A549 (cell line): ENCODE results near the gene DENND10. TPM values are rescaled to one million over a fixed set of nuclear protein-coding genes. Genes with fewer than 3 reads are reported as not detected.
A peak's percentile ranks its signal among the peaks of the same experiment; 100 is the strongest.

Experiments
- ATAC-seq, 2 experiments: fragments of 200-7000 bp in 1 of 2; fragments of >200 bp in 1 of 2; cut with Nextera tagmentation in 1 of 2; cut with Tn5 transposase in 1 of 2; 3 replicates each; pipeline versions ENCODE4 v1.8.0 to v1.9.1; 2018 to 2020; ENCODE audit warnings: mild to moderate bottlenecking in 1 of 2, moderate library complexity in 1 of 2
- CTCF ChIA-PET: fragments of 300-600 bp; sonication (Branson Sonifier 250); formaldehyde crosslinking; extraction: SDS; loops from one replicate; lab custom pipeline; 2021; ENCODE audit warnings: antibody characterized with exemption, inconsistent platforms; lab: Yijun Ruan, JAX
- POLR2A ChIA-PET: fragments of 350-600 bp; formaldehyde crosslinking; extraction: SDS; loops from one replicate; lab custom pipeline; 2021; ENCODE audit warnings: antibody characterized with exemption, inconsistent platforms; lab: Yijun Ruan, JAX
- DNase-seq, 2 experiments: peaks; one replicate each; pipeline versions ENCODE4 v3.0.0 to v3.0.0-alpha.2; 2011 to 2016; ENCODE audit warnings: low read depth in 1 of 2, low spot score in 1 of 2
- FAIRE-seq: peaks from 2 replicates; lab custom pipeline; 2011; peaks lifted over from hg19 to GRCh38; lab: Jason Lieb, UNC
- H3K27ac ChIP-seq, 2 experiments: fragments of >200 bp; sonication (Bioruptor Twin); formaldehyde crosslinking; 3 replicates each; pipeline ENCODE4 v1.5.1; 2016 to 2017
- H3K4me1 ChIP-seq: fragments of >200 bp; sonication (Bioruptor Twin); formaldehyde crosslinking; 3 replicates; pipeline ENCODE4 v1.6.1; 2016
- H3K4me2 ChIP-seq: fragments of >200 bp; sonication (Bioruptor Twin); formaldehyde crosslinking; 3 replicates; pipeline ENCODE4 v1.6.1; 2016
- H3K4me3 ChIP-seq: fragments of >200 bp; sonication (Bioruptor Twin); formaldehyde crosslinking; 3 replicates; pipeline ENCODE4 v1.5.1; 2016
- H3K9me3 ChIP-seq: fragments of >200 bp; sonication (Bioruptor Twin); formaldehyde crosslinking; 3 replicates; pipeline ENCODE4 v1.6.1; 2016
- CEBPB ChIP-seq, 2 experiments: fragments of >200 bp in 1 of 2; sonication (Bioruptor Twin) in 1 of 2; formaldehyde crosslinking in 1 of 2; IDR thresholded peaks; 2 replicates each; pipeline ENCODE4 v1.6.1; 2012 to 2016
- CHD2 ChIP-seq: fragments of 150-350 bp; IDR thresholded peaks from 2 replicates; pipeline ENCODE4 v1.6.1; 2014; ENCODE audit warnings: low read length; ENCODE audit not compliant: partially characterized antibody
- CHD4 ChIP-seq: fragments of 200-600 bp; sonication (generic); IDR thresholded peaks from 2 replicates; pipeline ENCODE4 v1.6.1; 2016; ENCODE audit warnings: antibody characterized with exemption, mild to moderate bottlenecking, borderline replicate concordance
- GATA3 ChIP-seq: IDR thresholded peaks from 2 replicates; pipeline ENCODE4 v1.6.1; 2012; ENCODE audit warnings: borderline replicate concordance
- HOXA7 ChIP-seq: fragments of 250-450 bp; sonication (Bioruptor Pico); IDR thresholded peaks from 2 replicates; pipeline ENCODE4 v1.5.0; 2020; ENCODE audit warnings: mild to moderate bottlenecking, moderate library complexity
- HOXB13 ChIP-seq: fragments of 250-450 bp; sonication (Bioruptor Pico); IDR thresholded peaks from 2 replicates; pipeline ENCODE4 v1.5.0; 2020; ENCODE audit warnings: low read depth, mild to moderate bottlenecking, moderate library complexity
- HOXB5 ChIP-seq: fragments of 250-450 bp; sonication (Bioruptor Pico); IDR thresholded peaks from 2 replicates; pipeline ENCODE4 v1.5.0; 2020; ENCODE audit warnings: mild to moderate bottlenecking, moderate library complexity
- NFE2L2 ChIP-seq: fragments of 150-350 bp; conservative IDR thresholded peaks from 2 replicates; pipeline ENCODE4 v1.6.1; 2014; ENCODE audit warnings: low read length
- POLR2A ChIP-seq: IDR thresholded peaks from 2 replicates; pipeline ENCODE4 v1.6.1; 2012; ENCODE audit warnings: mild to moderate bottlenecking, low read length
- POLR2AphosphoS2 ChIP-seq: conservative IDR thresholded peaks from 2 replicates; pipeline ENCODE4 v1.6.1; 2012; ENCODE audit warnings: low read length, improper control_type of control experiment, inconsistent platforms
- RFX5 ChIP-seq: fragments of 450-650 bp; IDR thresholded peaks from 2 replicates; pipeline ENCODE4 v1.7.1; 2014; ENCODE audit warnings: antibody characterized with exemption, mild to moderate bottlenecking, moderate library complexity
- RNF2 ChIP-seq: fragments of 200-600 bp; sonication (generic); IDR thresholded peaks from 2 replicates; pipeline ENCODE4 v1.6.1; 2016; ENCODE audit warnings: low read depth, mild to moderate bottlenecking, antibody characterized with exemption, moderate library complexity, borderline replicate concordance
- SMC3 ChIP-seq: fragments of >200 bp; sonication (Bioruptor Twin); formaldehyde crosslinking; IDR thresholded peaks from 3 replicates; pipeline ENCODE4 v1.6.1; 2018; ENCODE audit warnings: inconsistent platforms
- TFCP2L1 ChIP-seq: fragments of 250-450 bp; sonication (Bioruptor Pico); IDR thresholded peaks from 2 replicates; pipeline ENCODE4 v1.5.0; 2021; ENCODE audit warnings: mild to moderate bottlenecking
- ZC3H11A ChIP-seq: fragments of 450-650 bp; IDR thresholded peaks from 2 replicates; pipeline ENCODE4 v1.6.1; 2014; ENCODE audit warnings: antibody characterized with exemption, mild to moderate bottlenecking
- WGBS: methylation state at CpG from one replicate; pipeline ENCODE4 v1.1.6; 2017; ENCODE audit errors: missing lambda C conversion rate; 5-methylcytosine and 5-hydroxymethylcytosine counted together
- polyA plus RNA-seq, 4 experiments: library from polyadenylated mRNA; depleted of rRNA in 3 of 4; stranded (reverse); fragments of >200 nt; fragmentation: RNase III in 1 of 4; extraction: RNeasy Plus Mini Kit Qiagen cat#74134 plus additional on column Dnase treatment in 1 of 4; gene quantifications; 2 replicates in 3 of 4; 3 replicates in 1 of 4; pipeline ENCODE4 v1.2.3, GENCODE V29; 2011 to 2017
- TF ChIP-seq, protein P1 (sequence below): fragments of >200 bp; sonication (Bioruptor Twin); formaldehyde crosslinking; IDR thresholded peaks from 2 replicates; pipeline ENCODE4 v1.6.1; 2016
- TF ChIP-seq, protein P2 (sequence below): fragments of >200 bp; sonication (Bioruptor Twin); formaldehyde crosslinking; IDR thresholded peaks from 3 replicates; pipeline ENCODE4 v1.5.1; 2016
- TF ChIP-seq, protein P3 (sequence below): fragments of 150-350 bp; IDR thresholded peaks from 2 replicates; pipeline ENCODE4 v1.6.1; 2014; ENCODE audit warnings: low read depth, mild to moderate bottlenecking, low read length
- TF ChIP-seq, protein P4 (sequence below): fragments of 250-450 bp; sonication (Bioruptor Pico); IDR thresholded peaks from 2 replicates; pipeline ENCODE4 v1.5.0; 2021; ENCODE audit warnings: mild to moderate bottlenecking, moderate library complexity, borderline replicate concordance
- TF ChIP-seq, protein P5 (sequence below): IDR thresholded peaks from 2 replicates; pipeline ENCODE4 v1.6.1; 2012

Gene DENND10
- polyA plus RNA-seq, 2 of the 4 experiments (the other 2 are of a cell fraction): 49.7 to 94.3 TPM

DNA sequence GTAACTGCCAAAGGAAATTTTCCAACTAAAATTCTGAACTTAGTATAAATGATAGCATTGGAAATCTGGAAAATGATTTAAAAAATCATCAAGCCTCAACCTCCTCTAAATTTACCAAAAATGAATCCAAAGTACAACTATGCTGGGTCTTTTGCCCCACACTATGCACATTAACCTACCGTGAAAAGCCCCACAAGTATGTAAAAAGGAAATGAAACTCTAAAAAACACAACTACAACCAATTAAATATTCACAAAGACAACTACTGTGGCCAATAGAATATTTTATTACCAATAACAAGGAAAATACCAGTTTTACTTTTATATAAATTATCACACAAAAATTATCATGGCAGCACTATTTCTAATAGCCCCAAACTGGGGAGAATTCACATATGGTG lies 42.6 kb upstream of the DENND10 start:
- Histone ChIP-seq H3K4me2 (no peak overlapping the region), H3K27ac (no peak overlapping the region), H3K9me3 (no peaks in the 10 kb centered on the region), H3K4me3 (no peak overlapping the region), H3K4me1 (no peaks in the 10 kb centered on the region)
- ChIA-PET POLR2A (no interaction called here), CTCF (no interaction called here)
- ATAC-seq (no peak), FAIRE-seq (no peak), DNase-seq (no peak)
- TF ChIP-seq, protein P1, sequence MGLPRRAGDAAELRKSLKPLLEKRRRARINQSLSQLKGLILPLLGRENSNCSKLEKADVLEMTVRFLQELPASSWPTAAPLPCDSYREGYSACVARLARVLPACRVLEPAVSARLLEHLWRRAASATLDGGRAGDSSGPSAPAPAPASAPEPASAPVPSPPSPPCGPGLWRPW: no peak
- TF ChIP-seq HOXA7 (CRISPR knock-in tag): no peak
- TF ChIP-seq HOXB13 (CRISPR knock-in tag): no peak
- no peak for TF ChIP-seq CHD2
- no peak for TF ChIP-seq RFX5
- TF ChIP-seq CHD4: no peak
- no peak for TF ChIP-seq CEBPB (IDR thresholded peaks at IDR 0.05)
- TF ChIP-seq GATA3: no peak
- no peak for TF ChIP-seq ZC3H11A
- no peak for TF ChIP-seq RNF2
- TF ChIP-seq NFE2L2: no peak
- TF ChIP-seq, protein P2, sequence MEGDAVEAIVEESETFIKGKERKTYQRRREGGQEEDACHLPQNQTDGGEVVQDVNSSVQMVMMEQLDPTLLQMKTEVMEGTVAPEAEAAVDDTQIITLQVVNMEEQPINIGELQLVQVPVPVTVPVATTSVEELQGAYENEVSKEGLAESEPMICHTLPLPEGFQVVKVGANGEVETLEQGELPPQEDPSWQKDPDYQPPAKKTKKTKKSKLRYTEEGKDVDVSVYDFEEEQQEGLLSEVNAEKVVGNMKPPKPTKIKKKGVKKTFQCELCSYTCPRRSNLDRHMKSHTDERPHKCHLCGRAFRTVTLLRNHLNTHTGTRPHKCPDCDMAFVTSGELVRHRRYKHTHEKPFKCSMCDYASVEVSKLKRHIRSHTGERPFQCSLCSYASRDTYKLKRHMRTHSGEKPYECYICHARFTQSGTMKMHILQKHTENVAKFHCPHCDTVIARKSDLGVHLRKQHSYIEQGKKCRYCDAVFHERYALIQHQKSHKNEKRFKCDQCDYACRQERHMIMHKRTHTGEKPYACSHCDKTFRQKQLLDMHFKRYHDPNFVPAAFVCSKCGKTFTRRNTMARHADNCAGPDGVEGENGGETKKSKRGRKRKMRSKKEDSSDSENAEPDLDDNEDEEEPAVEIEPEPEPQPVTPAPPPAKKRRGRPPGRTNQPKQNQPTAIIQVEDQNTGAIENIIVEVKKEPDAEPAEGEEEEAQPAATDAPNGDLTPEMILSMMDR: no peak
- TF ChIP-seq, protein P3, sequence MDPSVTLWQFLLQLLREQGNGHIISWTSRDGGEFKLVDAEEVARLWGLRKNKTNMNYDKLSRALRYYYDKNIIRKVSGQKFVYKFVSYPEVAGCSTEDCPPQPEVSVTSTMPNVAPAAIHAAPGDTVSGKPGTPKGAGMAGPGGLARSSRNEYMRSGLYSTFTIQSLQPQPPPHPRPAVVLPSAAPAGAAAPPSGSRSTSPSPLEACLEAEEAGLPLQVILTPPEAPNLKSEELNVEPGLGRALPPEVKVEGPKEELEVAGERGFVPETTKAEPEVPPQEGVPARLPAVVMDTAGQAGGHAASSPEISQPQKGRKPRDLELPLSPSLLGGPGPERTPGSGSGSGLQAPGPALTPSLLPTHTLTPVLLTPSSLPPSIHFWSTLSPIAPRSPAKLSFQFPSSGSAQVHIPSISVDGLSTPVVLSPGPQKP: no peak
- no peak for TF ChIP-seq SMC3
- no peak for TF ChIP-seq POLR2A
- no peak for TF ChIP-seq TFCP2L1 (CRISPR knock-in tag)
- TF ChIP-seq HOXB5: no peak
- TF ChIP-seq, protein P4, sequence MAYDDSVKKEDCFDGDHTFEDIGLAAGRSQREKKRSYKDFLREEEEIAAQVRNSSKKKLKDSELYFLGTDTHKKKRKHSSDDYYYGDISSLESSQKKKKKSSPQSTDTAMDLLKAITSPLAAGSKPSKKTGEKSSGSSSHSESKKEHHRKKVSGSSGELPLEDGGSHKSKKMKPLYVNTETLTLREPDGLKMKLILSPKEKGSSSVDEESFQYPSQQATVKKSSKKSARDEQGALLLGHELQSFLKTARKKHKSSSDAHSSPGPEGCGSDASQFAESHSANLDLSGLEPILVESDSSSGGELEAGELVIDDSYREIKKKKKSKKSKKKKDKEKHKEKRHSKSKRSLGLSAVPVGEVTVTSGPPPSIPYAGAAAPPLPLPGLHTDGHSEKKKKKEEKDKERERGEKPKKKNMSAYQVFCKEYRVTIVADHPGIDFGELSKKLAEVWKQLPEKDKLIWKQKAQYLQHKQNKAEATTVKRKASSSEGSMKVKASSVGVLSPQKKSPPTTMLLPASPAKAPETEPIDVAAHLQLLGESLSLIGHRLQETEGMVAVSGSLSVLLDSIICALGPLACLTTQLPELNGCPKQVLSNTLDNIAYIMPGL (CRISPR knock-in tag): no peak
- TF ChIP-seq, protein P5, sequence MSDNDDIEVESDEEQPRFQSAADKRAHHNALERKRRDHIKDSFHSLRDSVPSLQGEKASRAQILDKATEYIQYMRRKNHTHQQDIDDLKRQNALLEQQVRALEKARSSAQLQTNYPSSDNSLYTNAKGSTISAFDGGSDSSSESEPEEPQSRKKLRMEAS: no peak
- WGBS: 86% methylated on average over 1 of the region's 1 CpG

DNA sequence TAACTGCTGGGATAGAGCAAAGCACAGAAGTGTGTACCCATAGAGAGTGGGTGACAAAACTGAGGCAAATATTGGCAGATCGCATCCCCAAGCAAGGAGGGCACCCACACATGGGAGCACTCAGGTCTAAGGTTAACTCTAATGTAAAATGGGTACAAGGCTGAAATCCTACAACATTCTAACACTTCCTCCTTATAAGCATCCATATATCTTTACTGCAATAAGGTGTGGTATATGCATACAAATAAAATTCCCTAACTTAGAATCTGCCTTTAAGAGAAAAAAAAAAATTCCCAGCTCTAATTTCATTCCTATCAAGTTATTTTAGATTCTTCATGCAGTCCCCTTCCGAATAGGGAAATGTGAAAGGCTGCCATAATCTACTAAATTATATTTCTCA lies 42.0 kb upstream of the DENND10 start:
- Histone ChIP-seq H3K27ac (no peak overlapping the region), H3K4me3 (no peak overlapping the region), H3K4me1 (no peaks in the 10 kb centered on the region), H3K4me2 (no peak overlapping the region), H3K9me3 (no peaks in the 10 kb centered on the region)
- peak; percentile 13; the same call in 1 of the 2 replicates for TF ChIP-seq POLR2AphosphoS2
- TF ChIP-seq, protein P2: no peak
- DNase-seq (no peak), ATAC-seq (no peak; a peak in 1 of 6 replicates), FAIRE-seq (no peak)
- WGBS: 92% methylated on average over 2 of the region's 2 CpGs
- ChIA-PET CTCF (no interaction called here), POLR2A (no interaction called here)
